ENCODE measurements around the gene PURA. TPM values are rescaled to one million over a fixed set of nuclear protein-coding genes. Genes with fewer than 3 reads are reported as not detected.

The PURA gene
- total and polyA plus RNA-seq, 2 of the 13 experiments (the other 11 are each of a cell fraction or from before 2014, with no cell fraction given), result 2.0 to 5.0 TPM

DNA sequence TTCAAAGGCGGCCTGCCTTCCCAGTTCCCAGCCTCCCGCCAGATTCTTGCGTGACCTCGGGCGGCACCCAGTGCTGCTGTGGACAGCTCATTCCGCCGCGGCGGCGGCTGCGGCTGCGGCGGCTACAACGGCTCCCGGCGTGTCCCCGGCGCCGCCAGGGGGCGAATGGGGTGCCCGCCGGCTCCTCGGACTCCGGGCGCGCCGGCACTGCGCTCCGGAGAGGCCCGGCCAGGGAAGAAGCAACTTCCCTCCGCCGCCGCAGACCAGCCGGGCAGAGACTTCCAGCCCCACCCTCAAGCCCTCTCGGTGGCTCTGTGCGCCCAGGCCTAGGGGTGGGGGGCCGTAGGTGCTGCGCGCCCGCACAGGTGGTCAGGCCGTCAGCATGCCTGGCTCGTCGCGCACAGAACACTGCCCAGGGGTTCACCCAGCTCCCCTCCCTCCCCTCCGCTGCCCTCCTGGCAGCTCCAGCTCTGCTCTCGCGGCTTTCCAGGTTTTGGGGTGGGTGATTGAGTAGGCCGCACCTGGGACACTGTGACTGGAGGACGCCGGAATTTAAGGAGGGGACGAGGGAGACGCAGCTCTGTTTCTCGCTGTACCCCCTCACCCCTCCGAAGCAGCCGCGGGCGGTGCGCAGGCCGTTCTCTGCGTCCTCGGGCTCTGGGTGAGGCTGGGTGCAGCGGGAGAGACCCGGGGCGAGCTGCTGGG is 32.1 kb downstream of the PURA start (continued):
- TF ChIP-seq, protein P1, sequence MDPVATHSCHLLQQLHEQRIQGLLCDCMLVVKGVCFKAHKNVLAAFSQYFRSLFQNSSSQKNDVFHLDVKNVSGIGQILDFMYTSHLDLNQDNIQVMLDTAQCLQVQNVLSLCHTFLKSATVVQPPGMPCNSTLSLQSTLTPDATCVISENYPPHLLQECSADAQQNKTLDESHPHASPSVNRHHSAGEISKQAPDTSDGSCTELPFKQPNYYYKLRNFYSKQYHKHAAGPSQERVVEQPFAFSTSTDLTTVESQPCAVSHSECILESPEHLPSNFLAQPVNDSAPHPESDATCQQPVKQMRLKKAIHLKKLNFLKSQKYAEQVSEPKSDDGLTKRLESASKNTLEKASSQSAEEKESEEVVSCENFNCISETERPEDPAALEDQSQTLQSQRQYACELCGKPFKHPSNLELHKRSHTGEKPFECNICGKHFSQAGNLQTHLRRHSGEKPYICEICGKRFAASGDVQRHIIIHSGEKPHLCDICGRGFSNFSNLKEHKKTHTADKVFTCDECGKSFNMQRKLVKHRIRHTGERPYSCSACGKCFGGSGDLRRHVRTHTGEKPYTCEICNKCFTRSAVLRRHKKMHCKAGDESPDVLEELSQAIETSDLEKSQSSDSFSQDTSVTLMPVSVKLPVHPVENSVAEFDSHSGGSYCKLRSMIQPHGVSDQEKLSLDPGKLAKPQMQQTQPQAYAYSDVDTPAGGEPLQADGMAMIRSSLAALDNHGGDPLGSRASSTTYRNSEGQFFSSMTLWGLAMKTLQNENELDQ (CRISPR knock-in tag; IDR thresholded peaks at IDR 0.05; ENCODE audit: borderline replicate concordance), result no peak
- 0 out of 2 replicates have a peak, but pooled peaks have one; percentile 59 for TF ChIP-seq ZNF563 (CRISPR knock-in tag; IDR thresholded peaks at IDR 0.05)
- TF ChIP-seq, protein P2, sequence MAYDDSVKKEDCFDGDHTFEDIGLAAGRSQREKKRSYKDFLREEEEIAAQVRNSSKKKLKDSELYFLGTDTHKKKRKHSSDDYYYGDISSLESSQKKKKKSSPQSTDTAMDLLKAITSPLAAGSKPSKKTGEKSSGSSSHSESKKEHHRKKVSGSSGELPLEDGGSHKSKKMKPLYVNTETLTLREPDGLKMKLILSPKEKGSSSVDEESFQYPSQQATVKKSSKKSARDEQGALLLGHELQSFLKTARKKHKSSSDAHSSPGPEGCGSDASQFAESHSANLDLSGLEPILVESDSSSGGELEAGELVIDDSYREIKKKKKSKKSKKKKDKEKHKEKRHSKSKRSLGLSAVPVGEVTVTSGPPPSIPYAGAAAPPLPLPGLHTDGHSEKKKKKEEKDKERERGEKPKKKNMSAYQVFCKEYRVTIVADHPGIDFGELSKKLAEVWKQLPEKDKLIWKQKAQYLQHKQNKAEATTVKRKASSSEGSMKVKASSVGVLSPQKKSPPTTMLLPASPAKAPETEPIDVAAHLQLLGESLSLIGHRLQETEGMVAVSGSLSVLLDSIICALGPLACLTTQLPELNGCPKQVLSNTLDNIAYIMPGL (CRISPR knock-in tag; IDR thresholded peaks at IDR 0.05; ENCODE audit: borderline replicate concordance in 1 of 2, low read depth in 1 of 2), result peak; percentile 75 to 76
- TF ChIP-seq SETDB1 (CRISPR knock-in tag; IDR thresholded peaks at IDR 0.05; ENCODE audit: borderline replicate concordance), result no peak
- TF ChIP-seq ASH2L (IDR thresholded peaks at IDR 0.05; ENCODE audit: insufficient read length, low read depth, low read length), result peak; percentile 43
- TF ChIP-seq POLR2AphosphoS5 (IDR thresholded peaks at IDR 0.05; ENCODE audit: low read depth, low read length), result no peak
- peak; percentile 43 for TF ChIP-seq STAG1 (CRISPR knock-in tag; IDR thresholded peaks at IDR 0.05)
- no peak for TF ChIP-seq ZNF264 (CRISPR knock-in tag; IDR thresholded peaks at IDR 0.05)
- peak; percentile 90 for TF ChIP-seq SKI (IDR thresholded peaks at IDR 0.05; ENCODE audit: partially characterized antibody)
- 0 out of 2 replicates have a peak, but pooled peaks have one; percentile 28 for TF ChIP-seq ZSCAN21 (CRISPR knock-in tag; IDR thresholded peaks at IDR 0.05; ENCODE audit: borderline replicate concordance)
- no peak for TF ChIP-seq XBP1 (CRISPR knock-in tag; IDR thresholded peaks at IDR 0.05)
- 0 out of 4 replicates have a peak, but pooled peaks of 1 of the 2 experiments have one; percentile 21 for TF ChIP-seq KLF16 (CRISPR knock-in tag; IDR thresholded peaks at IDR 0.05)
- TF ChIP-seq ZBTB38 (CRISPR knock-in tag; IDR thresholded peaks at IDR 0.05), result peak; percentile 28; the same call in 1 of the 2 replicates
- TF ChIP-seq, protein P3, sequence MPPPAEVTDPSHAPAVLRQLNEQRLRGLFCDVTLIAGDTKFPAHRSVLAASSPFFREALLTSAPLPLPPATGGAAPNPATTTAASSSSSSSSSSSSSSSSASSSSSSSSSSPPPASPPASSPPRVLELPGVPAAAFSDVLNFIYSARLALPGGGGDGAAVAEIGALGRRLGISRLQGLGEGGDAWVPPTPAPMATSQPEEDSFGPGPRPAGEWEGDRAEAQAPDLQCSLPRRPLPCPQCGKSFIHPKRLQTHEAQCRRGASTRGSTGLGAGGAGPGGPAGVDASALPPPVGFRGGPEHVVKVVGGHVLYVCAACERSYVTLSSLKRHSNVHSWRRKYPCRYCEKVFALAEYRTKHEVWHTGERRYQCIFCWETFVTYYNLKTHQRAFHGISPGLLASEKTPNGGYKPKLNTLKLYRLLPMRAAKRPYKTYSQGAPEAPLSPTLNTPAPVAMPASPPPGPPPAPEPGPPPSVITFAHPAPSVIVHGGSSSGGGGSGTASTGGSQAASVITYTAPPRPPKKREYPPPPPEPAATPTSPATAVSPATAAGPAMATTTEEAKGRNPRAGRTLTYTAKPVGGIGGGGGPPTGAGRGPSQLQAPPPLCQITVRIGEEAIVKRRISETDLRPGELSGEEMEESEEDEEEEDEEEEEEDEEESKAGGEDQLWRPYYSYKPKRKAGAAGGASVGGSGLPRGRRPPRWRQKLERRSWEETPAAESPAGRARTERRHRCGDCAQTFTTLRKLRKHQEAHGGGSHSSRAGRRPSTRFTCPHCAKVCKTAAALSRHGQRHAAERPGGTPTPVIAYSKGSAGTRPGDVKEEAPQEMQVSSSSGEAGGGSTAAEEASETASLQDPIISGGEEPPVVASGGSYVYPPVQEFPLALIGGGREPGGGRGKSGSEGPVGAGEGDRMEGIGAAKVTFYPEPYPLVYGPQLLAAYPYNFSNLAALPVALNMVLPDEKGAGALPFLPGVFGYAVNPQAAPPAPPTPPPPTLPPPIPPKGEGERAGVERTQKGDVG (CRISPR knock-in tag; IDR thresholded peaks at IDR 0.05; ENCODE audit: borderline replicate concordance), result 0 out of 2 replicates have a peak, but pooled peaks have one; percentile 46
- TF ChIP-seq AGO2 (optimal IDR thresholded peaks at IDR 0.05; ENCODE audit: low read depth, low read length), result peak; percentile 25
- TF ChIP-seq RXRA (CRISPR knock-in tag; IDR thresholded peaks at IDR 0.05), result 0 out of 2 replicates have a peak, but pooled peaks have one; percentile 11
- peak; percentile 8; the same call in 1 of the 2 replicates for TF ChIP-seq RXRB (CRISPR knock-in tag; IDR thresholded peaks at IDR 0.05; ENCODE audit: borderline replicate concordance)
- TF ChIP-seq ARHGAP35 (CRISPR knock-in tag; IDR thresholded peaks at IDR 0.05; ENCODE audit: borderline replicate concordance), result no peak
- TF ChIP-seq MXD4 (CRISPR knock-in tag; IDR thresholded peaks at IDR 0.05), result peak; percentile 43; the same call in 1 of the 2 replicates
- TF ChIP-seq RFXANK (CRISPR knock-in tag; IDR thresholded peaks at IDR 0.05), result no peak
- TF ChIP-seq KLF13 (CRISPR knock-in tag; IDR thresholded peaks at IDR 0.05), result no peak
- TF ChIP-seq KDM2A (CRISPR knock-in tag; IDR thresholded peaks at IDR 0.05; ENCODE audit: borderline replicate concordance, low read depth), result peak; percentile 69; the same call in 1 of the 2 replicates
